Fibroblast of mammary gland (primary cell): ENCODE data around the gene CYP24A1.
"Not testable (repeated sequence)": the region's sequence is repeated elsewhere in the genome, so short reads cannot be mapped to it uniquely, and the experiment has no call there.

ENCODE experiments used
- DNase-seq: peaks from one replicate; pipeline ENCODE4 v3.0.0-alpha.2; 2010; ENCODE audit warnings: low read depth
- H3K4me3 ChIP-seq: 2 replicates; pipeline ENCODE4 v1.5.1; 2011; ENCODE audit warnings: low read depth, mild to moderate bottlenecking, low read length, moderate library complexity; ENCODE audit not compliant: control insufficient read depth
- TF ChIP-seq, protein P1 (sequence below): conservative IDR thresholded peaks from 2 replicates; pipeline ENCODE4 v1.5.1; 2011; ENCODE audit warnings: low read depth, low read length, inconsistent platforms; ENCODE audit not compliant: control insufficient read depth, insufficient read depth

Gene CYP24A1

GRCh38 chr20:54127855-54128574 is 45.8 kb downstream of the CYP24A1 start:
- peak; percentile 29 for DNase-seq
- H3K4me3 ChIP-seq, result no peak overlapping the region
- TF ChIP-seq, protein P1, sequence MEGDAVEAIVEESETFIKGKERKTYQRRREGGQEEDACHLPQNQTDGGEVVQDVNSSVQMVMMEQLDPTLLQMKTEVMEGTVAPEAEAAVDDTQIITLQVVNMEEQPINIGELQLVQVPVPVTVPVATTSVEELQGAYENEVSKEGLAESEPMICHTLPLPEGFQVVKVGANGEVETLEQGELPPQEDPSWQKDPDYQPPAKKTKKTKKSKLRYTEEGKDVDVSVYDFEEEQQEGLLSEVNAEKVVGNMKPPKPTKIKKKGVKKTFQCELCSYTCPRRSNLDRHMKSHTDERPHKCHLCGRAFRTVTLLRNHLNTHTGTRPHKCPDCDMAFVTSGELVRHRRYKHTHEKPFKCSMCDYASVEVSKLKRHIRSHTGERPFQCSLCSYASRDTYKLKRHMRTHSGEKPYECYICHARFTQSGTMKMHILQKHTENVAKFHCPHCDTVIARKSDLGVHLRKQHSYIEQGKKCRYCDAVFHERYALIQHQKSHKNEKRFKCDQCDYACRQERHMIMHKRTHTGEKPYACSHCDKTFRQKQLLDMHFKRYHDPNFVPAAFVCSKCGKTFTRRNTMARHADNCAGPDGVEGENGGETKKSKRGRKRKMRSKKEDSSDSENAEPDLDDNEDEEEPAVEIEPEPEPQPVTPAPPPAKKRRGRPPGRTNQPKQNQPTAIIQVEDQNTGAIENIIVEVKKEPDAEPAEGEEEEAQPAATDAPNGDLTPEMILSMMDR, result no peak

DNA sequence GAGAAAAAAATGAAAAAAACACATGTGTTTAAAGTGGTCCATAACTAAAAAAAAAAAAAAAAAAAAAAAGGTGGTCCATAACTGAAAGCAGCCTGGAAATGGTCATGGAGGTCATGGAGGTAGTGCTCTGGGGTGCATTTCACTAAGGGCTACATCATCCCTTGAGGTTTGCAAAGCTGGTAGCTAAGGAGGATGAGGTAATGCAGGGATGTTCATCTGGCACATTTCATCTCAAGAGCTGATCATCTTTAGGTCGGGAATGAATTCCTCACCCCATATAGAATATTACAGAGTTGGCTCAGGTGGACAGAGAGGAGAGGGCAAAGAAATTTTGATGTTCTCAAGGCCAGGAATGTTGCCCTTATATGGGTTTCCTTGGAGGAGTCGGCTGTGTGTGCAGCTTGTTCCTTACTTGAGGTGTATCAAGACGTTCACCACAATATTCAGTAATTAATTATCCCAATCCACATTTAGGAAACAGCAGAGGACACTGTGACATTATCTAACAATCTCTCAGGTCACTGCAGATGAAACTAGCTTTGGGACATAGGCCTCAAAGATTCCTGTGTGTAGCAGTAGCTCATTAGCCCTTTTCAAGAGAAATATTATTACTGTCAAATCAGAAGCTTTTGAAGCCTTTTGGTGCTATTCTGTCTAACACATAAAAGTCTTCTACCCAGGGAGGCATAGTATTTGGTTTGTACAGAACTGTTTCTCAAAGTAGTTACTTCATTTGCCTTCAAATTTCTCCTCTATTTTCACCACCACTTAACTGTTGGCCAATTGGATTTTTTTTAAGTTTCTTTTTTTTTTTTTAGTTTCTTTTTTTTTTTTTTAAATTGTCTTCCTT is 46.8 kb downstream of the CYP24A1 start:
- no peak for DNase-seq
- H3K4me3 ChIP-seq, result no peak overlapping the region
- TF ChIP-seq, protein P1, result no peak

- DNase-seq, H3K4me3 ChIP-seq: not testable (repeated sequence)
Measured at GRCh38 chr20:54126328-54126727, 47.5 kb downstream of the CYP24A1 start.

GRCh38 chr20:54123587-54124180 is 50.1 kb downstream of the CYP24A1 start:
- DNase-seq, result peak; percentile 98
- TF ChIP-seq, protein P1, result no peak

GRCh38 chr20:54122681-54123586 is 50.9 kb downstream of the CYP24A1 start:
- H3K4me3 ChIP-seq, result no peak overlapping the region
- no peak for DNase-seq
- TF ChIP-seq, protein P1, result no peak

More at GRCh38 chr20:54123587-54124180, 50.1 kb downstream of the CYP24A1 start:
- no peak overlapping the region for H3K4me3 ChIP-seq

- no peak overlapping the region for H3K4me3 ChIP-seq
- peak; percentile 80 for DNase-seq
- TF ChIP-seq, protein P1, result no peak
Measured at GRCh38 chr20:54122189-54122588, 51.6 kb downstream of the CYP24A1 start.
